Loucy (cell line): ENCODE data around the gene MS4A18.
"Not testable (repeated sequence)": the region's sequence is repeated elsewhere in the genome, so short reads cannot be mapped to it uniquely, and the experiment has no call there.

ENCODE experiments used
- H2AFZ ChIP-seq: fragments of 200-600 bp; sonication (generic); 2 replicates; pipeline ENCODE4 v1.6.0; 2016; ENCODE audit warnings: antibody characterized with exemption, mild to moderate bottlenecking, low read length, moderate library complexity
- H3F3A ChIP-seq: fragments of 200-600 bp; 2 replicates; pipeline ENCODE4 v1.6.0; 2016; ENCODE audit warnings: antibody characterized with exemption, low read depth, mild to moderate bottlenecking
- H3K27me3 ChIP-seq: fragments of 200-600 bp; sonication (generic); 2 replicates; pipeline ENCODE4 v1.6.1; 2014; ENCODE audit warnings: low read length, mild to moderate bottlenecking; ENCODE audit not compliant: insufficient read depth, poor library complexity, severe bottlenecking
- H3K36me3 ChIP-seq: fragments of 200-600 bp; sonication (generic); 2 replicates; pipeline ENCODE4 v1.6.1; 2016; ENCODE audit warnings: low read length; ENCODE audit not compliant: insufficient read depth
- H3K4me1 ChIP-seq: fragments of 200-600 bp; sonication (generic); 2 replicates; pipeline ENCODE4 v1.5.1; 2014; ENCODE audit warnings: low read length, mild to moderate bottlenecking; ENCODE audit not compliant: insufficient read depth, poor library complexity, severe bottlenecking
- H3K4me2 ChIP-seq: fragments of 200-600 bp; sonication (generic); 2 replicates; pipeline ENCODE4 v1.6.0; 2014; ENCODE audit warnings: antibody characterized with exemption, low read length, low read depth, mild to moderate bottlenecking; ENCODE audit not compliant: poor library complexity, severe bottlenecking
- H3K4me3 ChIP-seq: fragments of 200-600 bp; sonication (generic); 2 replicates; pipeline ENCODE4 v1.5.1; 2014; ENCODE audit warnings: low read length, mild to moderate bottlenecking, mixed read lengths; ENCODE audit not compliant: poor library complexity, severe bottlenecking
- H3K79me2 ChIP-seq: fragments of 200-600 bp; sonication (generic); 2 replicates; pipeline ENCODE4 v1.6.1; 2014; ENCODE audit warnings: low read length; ENCODE audit not compliant: insufficient read depth
- H3K9ac ChIP-seq: fragments of 200-600 bp; sonication (generic); 2 replicates; pipeline ENCODE4 v1.6.0; 2014; ENCODE audit warnings: mild to moderate bottlenecking, low read depth, low read length, moderate library complexity; ENCODE audit not compliant: poor library complexity, severe bottlenecking
- H3K9me2 ChIP-seq: fragments of 200-600 bp; sonication (generic); replicated peaks from 2 replicates; pipeline ENCODE4 v1.6.1; 2016; ENCODE audit warnings: low read depth, low read length, mixed read lengths
- H3K9me3 ChIP-seq: fragments of 200-600 bp; sonication (generic); 2 replicates; pipeline ENCODE4 v1.6.1; 2014; ENCODE audit warnings: mild to moderate bottlenecking, antibody characterized with exemption, low read length, low read depth; ENCODE audit not compliant: insufficient read depth
- H4K20me1 ChIP-seq: fragments of 200-600 bp; sonication (generic); 2 replicates; pipeline ENCODE4 v1.6.0; 2014; ENCODE audit warnings: antibody characterized with exemption, low read length, mild to moderate bottlenecking; ENCODE audit not compliant: insufficient read depth, poor library complexity, severe bottlenecking
- CTCF ChIP-seq: fragments of 200-600 bp; sonication (generic); conservative IDR thresholded peaks from 2 replicates; pipeline ENCODE4 v1.5.1; 2014; ENCODE audit warnings: mild to moderate bottlenecking, antibody characterized with exemption, low read length
- EZH2phosphoT487 ChIP-seq: fragments of 200-600 bp; IDR thresholded peaks from 2 replicates; pipeline ENCODE4 v1.6.1; 2018; ENCODE audit warnings: antibody characterized with exemption, mild to moderate bottlenecking, moderate library complexity, borderline replicate concordance

Gene MS4A18

GRCh38 chr11:60711276-60711675 lies 13.2 kb upstream of the MS4A18 start:
- no peaks in the 10 kb centered on the region for H4K20me1 ChIP-seq
- no peaks in the 10 kb centered on the region for H3K27me3 ChIP-seq
- no peak overlapping the region for H2AFZ ChIP-seq
- TF ChIP-seq CTCF (no peak), EZH2phosphoT487 (no peak)
- no peaks in the 10 kb centered on the region for H3F3A ChIP-seq
- H3K9me2 ChIP-seq: no peaks in the 10 kb centered on the region
- no peak overlapping the region for H3K9ac ChIP-seq
- H3K36me3 ChIP-seq: no peaks in the 10 kb centered on the region
- H3K79me2 ChIP-seq: no peaks in the 10 kb centered on the region
- H3K4me1 ChIP-seq: no peaks in the 10 kb centered on the region
- H3K4me2 ChIP-seq: no peak overlapping the region
- H3K4me3 ChIP-seq: no peak overlapping the region
- H3K9me3 ChIP-seq: no peaks in the 10 kb centered on the region

- not testable (repeated sequence) for H3K36me3 ChIP-seq, H3F3A ChIP-seq, H4K20me1 ChIP-seq, H3K79me2 ChIP-seq, H3K4me2 ChIP-seq, H3K27me3 ChIP-seq, H3K9ac ChIP-seq, H2AFZ ChIP-seq, H3K9me2 ChIP-seq, H3K9me3 ChIP-seq, H3K4me1 ChIP-seq, H3K4me3 ChIP-seq
These were observed 11.1 kb upstream of the MS4A18 start for GRCh38 chr11:60713423-60713822.

- H2AFZ ChIP-seq: no peak overlapping the region
- H3K27me3 ChIP-seq: no peaks in the 10 kb centered on the region
- H3K36me3 ChIP-seq: no peaks in the 10 kb centered on the region
- H3F3A ChIP-seq: no peaks in the 10 kb centered on the region
- no peak for TF ChIP-seq CTCF
- no peak for TF ChIP-seq EZH2phosphoT487
- no peak overlapping the region for H3K9ac ChIP-seq
- H3K4me1 ChIP-seq: no peaks in the 10 kb centered on the region
- H3K79me2 ChIP-seq: no peaks in the 10 kb centered on the region
- peaks cover 6% of the 10 kb centered on the region; the same call in 1 of the 2 replicates for H3K9me3 ChIP-seq
- no peaks in the 10 kb centered on the region for H3K9me2 ChIP-seq
- no peak overlapping the region for H3K4me3 ChIP-seq
- H3K4me2 ChIP-seq: no peak overlapping the region
- H4K20me1 ChIP-seq: no peaks in the 10 kb centered on the region
These were observed 6.6 kb upstream of the MS4A18 start for GRCh38 chr11:60717956-60718355.

- Histone ChIP-seq H3K4me2 (no peak overlapping the region), H4K20me1 (no peaks in the 10 kb centered on the region), H3K36me3 (no peaks in the 10 kb centered on the region), H3F3A (no peaks in the 10 kb centered on the region), H3K9ac (no peak overlapping the region), H3K9me2 (no peaks in the 10 kb centered on the region), H3K4me3 (no peak overlapping the region), H3K79me2 (no peaks in the 10 kb centered on the region), H3K27me3 (no peaks in the 10 kb centered on the region), H2AFZ (no peak overlapping the region), H3K9me3 (peaks cover 6% of the 10 kb centered on the region; the same call in 1 of the 2 replicates), H3K4me1 (no peaks in the 10 kb centered on the region)
- no peak for TF ChIP-seq CTCF
- TF ChIP-seq EZH2phosphoT487: no peak
These were observed 5.8 kb upstream of the MS4A18 start for GRCh38 chr11:60718524-60719316.
